ENCODE data around the gene HMCN1.

- TF ChIP-seq POLR2A (IDR thresholded peaks at IDR 0.05): no peak
- TF ChIP-seq CTCF (IDR thresholded peaks at IDR 0.05): no peak
These were observed 471.9 kb downstream of the HMCN1 start for GRCh38 chr1:186206048-186206570.

Measured in thyroid gland (tissue), 4 donors.